HG03439 (cell line): Measurements from ENCODE around the gene FNDC11.
"Not testable (repeated sequence)": the region's sequence is repeated elsewhere in the genome, so short reads cannot be mapped to it uniquely, and the experiment has no call there.

Experiments
- ATAC-seq: cut with Tn5 transposase; IDR thresholded peaks from one replicate; pipeline ENCODE4 v1.9.1; 2021; ENCODE audit warnings: mild to moderate bottlenecking, moderate library complexity; ENCODE audit not compliant: unreplicated experiment

The FNDC11 gene, protein sequence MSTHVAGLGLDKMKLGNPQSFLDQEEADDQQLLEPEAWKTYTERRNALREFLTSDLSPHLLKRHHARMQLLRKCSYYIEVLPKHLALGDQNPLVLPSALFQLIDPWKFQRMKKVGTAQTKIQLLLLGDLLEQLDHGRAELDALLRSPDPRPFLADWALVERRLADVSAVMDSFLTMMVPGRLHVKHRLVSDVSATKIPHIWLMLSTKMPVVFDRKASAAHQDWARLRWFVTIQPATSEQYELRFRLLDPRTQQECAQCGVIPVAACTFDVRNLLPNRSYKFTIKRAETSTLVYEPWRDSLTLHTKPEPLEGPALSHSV

DNA sequence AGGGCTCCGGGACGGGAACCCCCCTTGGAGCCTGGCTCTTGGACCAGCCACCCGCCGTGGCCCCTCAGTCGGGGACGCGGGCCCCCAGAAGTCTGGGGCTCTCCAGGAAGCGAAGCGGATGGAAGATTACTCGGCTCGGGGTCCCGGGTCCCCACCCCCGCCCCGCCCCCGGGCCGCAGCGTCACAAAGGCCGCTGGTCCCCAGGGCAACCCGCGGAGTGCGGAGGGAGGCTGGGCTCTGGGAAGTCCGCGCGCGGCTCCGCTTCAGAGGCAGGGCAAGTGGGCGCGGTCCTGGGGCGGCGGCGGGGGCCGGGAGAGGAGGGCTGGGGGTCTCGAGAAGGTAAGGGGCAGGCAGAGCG is at the start of gene FNDC11:
FNDC11 (plus strand) TSS at position 227 of the 358 bp plus-strand sequence. CDS start 1,505 bp downstream, outside the sequence.
- no peak for ATAC-seq

DNA sequence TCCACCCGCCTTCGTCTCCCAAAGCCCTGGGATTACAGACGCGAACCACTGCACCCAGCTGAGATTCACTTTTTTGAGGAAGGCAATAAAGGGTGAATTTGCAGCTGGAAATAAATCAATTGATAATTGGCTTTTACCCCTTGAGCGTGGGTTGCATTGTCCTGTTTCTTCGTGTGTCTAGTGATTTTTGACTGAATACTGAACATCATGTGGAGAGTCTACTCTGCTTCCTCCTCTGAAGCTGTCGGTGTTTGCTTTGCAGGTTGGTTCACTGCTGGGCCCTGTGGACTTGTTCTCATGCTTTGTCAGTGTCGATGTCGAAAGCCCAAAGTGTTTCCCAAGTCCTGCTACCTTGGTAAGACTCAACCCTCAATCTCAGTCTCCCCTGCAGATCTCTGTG is 49.3 kb upstream of the FNDC11 start:
- no peak for ATAC-seq

DNA sequence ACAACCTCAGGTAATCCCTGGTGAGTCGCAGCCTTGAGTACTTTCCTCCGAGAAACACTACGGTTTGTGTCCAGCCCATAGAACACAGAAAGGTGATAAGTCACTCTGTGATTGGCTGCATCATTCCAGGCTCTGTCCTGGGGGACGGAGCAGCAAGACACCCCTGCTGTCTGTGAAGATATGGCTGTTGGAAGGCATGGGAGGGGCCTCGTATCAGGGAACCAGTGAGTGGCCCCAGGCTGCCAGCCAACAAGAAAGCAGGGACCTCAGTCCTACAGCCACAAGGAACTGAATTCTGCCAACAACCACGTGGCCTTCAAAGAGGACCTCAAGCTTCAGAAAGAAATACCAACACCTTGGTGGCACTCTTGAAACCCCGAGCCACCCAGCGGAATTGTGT is 48.7 kb upstream of the FNDC11 start:
- ATAC-seq: no peak

DNA sequence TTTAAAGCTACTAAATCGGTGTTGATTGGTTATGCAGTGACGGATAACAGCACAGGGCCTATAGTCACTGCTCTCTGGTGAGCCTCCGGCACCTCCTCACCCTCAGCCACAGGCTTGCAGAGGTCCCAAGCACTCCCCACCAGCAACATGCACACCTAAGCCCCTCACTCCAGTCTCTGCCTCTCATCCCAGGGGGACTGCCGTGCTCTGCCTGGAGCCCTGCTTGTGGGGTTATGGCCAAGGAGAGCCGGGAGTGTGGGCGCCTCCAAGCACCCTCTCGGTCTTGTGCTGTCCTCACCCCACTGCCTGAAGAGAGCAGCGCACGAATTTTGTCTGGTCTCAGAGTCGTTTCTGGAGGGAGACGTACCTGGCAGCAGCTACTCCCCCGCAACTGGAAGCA is 48.2 kb upstream of the FNDC11 start:
- ATAC-seq: no peak

DNA sequence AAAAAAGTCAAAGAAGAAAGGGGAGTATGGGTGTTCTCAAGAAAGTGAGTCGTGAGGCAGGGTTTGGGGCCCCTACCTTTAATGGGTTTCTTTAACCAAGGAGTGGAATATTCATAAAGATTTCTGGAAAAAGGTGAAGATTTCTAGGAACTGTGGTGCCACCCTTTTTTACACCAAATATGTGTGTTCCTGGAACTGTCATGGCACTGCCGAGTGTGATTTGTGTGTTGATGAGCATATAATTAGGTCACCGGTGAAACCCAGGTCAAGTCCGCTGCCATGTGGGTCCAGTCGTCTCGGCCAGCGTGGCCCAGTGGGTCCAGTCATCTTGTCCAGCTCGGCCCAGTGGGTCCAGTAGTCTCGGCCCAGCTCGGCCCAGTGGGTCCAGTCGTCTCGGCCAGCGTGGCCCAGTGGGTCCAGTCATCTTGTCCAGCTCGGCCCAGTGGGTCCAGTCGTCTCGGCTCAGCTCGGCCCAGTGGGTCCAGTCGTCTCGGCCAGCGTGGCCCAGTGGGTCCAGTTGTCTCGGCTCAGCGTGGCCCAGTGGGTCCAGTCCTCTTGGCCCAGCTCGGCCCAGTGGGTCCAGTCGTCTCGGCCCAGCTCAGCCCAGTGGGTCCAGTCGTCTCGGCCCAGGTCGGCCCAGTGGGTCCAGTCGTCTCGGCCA is 46.7 kb upstream of the FNDC11 start:
- ATAC-seq: no peak

DNA sequence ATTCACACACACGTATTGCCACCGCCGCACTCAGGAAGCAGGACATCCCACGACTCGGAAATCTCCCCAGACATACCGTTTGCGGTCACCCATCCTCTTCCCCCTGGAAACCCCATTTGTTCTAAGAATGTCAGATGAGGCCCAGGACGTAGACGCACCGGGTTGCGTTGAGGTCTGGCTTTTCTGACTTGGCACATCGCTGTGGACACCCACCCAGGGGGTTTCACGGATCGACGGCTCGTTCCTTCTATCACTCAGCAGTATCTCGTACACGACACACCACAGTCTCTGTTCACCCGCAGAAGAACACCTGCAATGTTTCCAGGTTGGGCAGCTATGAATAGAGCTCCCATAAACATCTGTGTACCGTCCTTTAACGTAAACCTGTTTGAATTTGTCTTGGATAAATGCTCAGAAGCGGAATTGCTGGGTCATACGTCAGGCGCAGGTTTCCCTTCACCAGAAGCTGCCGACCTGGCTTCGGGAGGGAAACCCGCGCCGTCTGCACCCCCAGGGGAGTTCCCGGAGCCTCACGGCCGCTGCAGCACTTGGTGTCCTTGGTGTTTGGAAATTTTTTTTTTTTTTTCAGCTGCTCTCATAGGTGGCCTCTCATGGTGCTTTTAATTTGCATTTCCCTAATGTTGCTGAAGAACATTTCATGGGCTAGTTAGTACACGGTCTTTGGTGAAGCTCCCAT is 45.7 kb upstream of the FNDC11 start:
- no peak for ATAC-seq

DNA sequence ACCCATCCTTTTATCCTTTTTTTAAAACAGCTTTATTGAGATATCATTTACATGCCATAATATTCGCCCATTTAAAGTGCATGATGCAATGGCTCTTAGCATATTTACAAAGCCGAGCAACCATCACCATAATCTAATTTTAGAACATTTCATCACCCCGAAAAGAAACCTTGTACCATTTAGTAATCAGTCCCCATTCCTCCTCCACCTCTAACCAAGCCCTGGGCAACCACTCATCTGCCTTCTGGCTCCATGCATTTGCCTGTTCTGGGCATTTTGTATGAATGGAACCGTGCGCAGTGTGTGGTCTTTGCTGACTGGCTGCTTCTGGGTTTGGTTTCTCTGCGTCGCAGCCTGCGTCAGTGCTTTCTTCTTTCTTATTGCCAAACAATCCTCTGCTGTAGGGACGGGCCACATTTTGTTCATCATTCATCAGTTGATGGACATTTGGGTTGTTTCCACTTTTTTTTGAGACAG is 44.8 kb upstream of the FNDC11 start:
- ATAC-seq: no peak

DNA sequence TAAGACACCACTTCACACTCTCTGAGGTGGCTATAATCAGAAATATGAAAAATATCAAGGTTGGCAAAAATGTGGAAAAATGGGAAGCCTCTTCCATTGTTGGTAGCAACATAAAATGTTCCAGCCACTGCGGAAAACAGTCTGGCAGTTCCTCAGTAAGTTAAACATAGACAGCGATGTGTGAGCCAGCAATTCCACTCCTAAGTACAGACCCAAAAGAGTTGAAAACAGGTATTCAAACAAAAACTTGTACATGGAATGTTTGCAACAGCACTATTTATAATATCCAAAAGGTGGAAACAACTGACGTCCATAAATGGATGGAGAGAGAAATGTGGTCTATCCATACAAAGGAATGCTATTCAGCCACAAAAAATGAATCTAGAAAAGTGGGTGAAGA is 40.8 kb upstream of the FNDC11 start:
- ATAC-seq: no peak

DNA sequence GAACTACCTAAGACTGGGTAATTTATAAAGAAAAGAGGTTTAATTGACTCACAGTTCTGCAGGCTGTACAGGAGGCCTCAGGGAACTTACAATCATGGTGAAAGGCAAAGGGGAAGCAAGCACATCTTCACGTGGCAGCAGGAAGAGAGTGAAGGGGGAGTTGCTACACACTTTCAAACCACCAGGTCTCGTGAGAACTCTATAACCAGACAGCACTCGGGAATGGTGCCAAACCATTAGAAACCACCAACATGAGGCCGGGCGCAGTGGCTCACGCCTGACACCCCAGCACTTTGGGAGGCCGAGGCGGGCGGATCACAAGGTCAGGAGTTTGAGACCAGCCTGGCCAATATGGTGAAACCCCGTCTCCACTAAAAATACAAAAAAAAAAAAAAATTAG is 39.4 kb upstream of the FNDC11 start:
- not testable (repeated sequence) for ATAC-seq

DNA sequence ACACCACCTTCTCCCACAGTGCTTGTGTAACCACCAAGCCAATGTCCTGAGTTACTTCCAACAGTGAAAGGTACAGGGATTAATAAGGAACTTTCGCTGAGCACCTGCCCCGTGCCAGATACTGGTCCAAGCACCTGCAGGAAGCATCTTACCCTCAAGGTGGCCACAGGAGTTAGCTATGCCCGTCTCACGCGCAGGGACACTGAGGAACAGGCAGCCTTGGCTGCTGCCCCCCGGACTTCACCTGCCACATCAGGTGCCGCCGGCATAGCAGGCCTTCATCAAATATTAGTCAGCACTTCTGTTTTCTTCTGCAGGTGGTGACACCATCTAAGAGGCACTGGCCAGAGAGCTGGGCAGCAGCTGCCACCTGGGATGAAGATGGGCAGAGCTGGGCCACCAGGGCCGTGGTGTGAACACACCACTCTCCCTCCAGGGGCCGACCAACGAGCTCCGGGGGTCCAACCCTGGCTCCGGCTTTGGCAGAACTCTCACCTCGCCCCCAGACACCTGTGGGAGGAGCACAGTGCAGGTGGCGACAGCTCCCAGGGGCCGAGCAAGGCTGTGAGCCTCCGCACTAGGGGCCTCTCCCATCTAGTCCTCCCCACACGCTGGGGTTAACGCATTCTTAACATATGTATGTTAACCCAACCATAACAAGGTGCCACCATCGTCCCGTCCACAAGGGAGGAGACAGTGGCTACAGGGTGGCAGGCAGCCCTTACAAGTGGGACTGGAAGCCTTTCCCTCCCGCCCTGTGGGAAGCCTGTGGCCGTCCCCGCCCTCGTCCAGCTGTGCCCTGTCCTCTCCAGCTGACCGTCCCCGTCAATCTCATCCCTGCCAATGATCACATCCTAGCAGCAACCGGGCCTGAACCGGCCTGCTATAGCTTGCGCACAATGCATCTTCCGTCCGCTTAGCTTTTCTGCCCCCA is 36.3 kb upstream of the FNDC11 start:
- ATAC-seq: no peak

DNA sequence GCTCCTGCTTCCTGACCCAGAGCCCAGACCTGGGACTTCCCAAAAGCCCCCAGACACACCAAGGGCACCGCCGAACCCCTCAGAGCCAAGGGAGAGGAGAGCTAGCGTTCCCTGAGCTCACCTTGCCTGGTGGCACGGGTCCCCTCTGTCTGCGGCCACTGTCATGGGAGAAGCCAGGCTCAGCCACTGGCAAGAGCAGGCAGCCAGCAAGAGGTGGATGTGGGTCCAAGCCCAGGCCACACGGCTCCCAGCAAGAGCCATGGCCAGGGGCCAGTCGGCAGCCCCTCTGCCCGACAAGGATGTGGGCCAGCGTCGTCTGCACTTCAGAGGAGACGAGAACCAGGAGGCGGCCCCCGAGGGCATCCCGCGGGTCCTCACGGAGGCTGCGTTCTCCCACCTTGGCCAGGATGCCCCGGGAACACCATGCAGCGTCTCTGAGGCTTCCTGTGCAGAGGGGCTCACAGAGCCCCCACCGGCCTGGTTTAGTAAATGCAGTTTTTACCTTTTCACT is 35.6 kb upstream of the FNDC11 start:
- no peak for ATAC-seq

DNA sequence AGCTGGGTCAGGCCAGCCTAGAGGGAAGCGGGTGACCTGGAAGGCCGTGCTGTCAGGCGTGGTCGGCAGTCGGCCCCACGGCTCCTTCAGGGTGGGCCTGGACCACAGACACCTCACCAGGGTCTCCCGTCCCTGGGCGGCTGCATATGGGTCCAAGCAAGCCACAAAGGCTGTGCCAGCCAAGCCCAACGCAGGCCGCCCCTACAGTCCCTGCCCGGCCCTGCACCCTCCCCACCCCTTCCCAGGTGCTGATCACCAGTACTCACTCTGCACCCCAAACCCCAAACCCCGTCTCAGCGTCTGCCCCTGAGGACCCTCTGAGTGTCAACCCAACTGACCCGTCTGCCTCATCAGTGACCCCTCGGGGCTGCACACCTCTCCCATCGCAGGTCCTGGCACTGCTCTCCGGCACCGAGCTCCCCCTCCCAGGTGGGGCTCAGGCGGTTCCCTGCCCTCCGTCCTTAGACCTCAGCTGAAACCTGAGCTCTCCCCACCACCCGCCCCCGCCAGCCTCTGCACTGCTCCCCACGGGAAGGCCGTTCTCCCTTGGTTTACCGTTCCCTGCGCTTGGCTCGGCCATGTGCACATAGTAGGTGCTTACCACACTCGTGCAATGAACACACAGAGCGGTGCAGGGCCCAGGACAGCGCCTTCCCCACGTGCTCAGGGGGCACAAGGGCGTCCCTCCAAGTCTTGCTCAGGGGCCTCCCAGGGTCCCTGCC is 34.9 kb upstream of the FNDC11 start:
- ATAC-seq: no peak

DNA sequence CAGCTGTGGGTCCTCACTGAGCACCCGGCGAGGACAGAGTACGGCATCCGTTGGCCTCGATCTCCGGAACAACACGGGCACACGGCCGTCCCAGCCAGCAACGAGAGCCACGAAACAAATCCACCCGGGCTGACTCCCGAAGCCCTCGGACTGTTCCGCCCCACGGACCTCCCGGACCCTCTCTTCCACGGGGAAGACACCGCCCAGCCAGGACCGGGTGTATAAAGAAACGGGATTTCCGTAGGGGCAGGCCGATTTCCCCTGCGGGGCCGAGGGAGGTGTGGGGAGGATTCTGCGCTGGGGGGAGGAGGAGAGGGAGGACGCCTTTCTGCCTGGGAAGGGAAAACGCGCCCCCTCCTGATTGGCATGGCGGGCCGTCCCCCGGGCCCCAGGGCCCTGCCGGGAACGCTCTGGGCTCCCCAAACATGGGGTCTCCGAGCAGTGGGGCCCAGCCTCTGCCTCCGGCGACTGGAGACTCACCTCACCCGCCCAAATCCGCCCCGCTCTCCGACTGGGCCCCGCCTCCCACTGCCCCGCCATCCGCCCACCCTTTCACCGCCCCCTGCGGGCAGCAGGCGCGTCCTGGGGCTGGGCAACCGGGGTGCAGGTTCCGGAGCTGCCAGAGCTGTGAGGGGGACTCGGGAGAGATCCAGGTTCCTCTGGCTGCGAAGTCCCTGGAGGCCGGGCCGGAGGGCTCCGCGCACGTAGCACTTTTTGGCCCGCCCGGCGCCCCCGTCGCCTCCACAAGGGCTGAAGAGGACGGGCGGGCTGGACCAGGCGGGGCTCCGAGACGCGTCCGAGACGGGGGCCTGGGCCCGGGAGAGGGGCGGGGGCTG is 34.1 kb upstream of the FNDC11 start:
- peak; percentile 46 for ATAC-seq

DNA sequence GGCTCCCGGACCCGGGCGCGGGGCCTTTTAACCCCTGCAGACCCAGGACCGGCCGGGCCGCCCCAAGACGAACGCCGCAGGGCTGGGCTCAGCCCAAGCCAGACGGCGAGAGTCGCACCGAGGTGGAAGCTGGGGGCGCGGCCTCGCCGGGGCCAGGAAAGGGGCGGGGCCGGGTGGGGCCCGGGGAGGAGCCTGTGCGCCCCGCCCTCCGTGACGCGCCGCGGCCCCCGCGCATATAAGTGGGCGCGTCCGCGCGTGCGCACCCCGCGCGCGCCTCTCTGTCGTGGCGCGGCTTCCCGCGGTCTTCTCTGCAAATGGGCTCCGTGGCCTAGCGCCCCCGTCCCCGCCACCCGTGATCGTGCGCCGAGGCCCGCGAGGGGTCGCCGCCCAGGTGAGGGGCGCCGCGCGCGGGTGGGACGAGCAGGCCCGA is 33.4 kb upstream of the FNDC11 start, which contains the start of gene PPDPF:
PPDPF (plus strand) TSS at position 262 of the 430 bp plus-strand sequence. CDS start 544 bp downstream, outside the sequence.
- ATAC-seq: peak; percentile 63

DNA sequence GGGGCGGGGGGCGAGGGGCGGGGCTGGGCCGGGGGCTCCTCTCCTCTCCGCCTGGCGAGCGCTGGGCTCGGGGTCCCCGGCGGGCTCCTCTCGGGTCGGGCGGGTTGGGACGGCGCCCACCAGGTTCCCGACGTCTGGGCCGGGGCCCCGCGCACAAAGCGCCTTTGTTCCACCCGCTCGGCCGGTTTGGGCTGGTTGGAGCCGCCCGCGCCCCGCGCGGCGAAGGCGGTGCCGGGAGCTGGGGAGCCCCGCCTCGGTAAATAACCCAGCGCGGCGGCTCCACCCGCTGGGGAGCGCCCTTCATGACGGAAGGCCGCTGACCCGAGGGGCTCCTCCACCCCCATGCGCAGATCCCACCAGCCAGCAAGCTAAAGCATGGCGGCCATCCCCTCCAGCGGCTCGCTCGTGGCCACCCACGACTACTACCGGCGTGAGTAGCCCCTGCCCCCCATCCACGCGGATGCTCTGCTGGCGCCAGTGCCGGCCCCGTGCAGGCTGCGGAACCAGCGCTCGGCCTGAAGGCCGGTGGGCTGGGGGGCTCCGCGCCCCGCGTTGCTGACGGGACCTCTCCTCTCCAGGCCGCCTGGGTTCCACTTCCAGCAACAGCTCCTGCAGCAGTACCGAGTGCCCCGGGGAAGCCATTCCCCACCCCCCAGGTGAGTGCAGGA is 32.9 kb upstream of the FNDC11 start:
- peak; percentile 44 for ATAC-seq

DNA sequence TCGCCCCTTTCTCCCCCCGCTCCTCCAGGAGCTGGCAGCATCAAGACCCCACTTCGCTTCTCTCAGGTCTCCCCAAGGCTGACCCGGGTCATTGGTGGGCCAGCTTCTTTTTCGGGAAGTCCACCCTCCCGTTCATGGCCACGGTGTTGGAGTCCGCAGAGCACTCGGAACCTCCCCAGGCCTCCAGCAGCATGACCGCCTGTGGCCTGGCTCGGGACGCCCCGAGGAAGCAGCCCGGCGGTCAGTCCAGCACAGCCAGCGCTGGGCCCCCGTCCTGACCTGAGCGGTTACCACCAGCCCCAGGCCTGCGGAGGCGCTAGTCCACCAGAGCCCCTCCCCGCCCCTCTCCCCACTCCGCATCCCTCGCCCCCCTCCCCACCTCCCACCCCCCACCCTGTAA is 32.4 kb upstream of the FNDC11 start:
- ATAC-seq: no peak

DNA sequence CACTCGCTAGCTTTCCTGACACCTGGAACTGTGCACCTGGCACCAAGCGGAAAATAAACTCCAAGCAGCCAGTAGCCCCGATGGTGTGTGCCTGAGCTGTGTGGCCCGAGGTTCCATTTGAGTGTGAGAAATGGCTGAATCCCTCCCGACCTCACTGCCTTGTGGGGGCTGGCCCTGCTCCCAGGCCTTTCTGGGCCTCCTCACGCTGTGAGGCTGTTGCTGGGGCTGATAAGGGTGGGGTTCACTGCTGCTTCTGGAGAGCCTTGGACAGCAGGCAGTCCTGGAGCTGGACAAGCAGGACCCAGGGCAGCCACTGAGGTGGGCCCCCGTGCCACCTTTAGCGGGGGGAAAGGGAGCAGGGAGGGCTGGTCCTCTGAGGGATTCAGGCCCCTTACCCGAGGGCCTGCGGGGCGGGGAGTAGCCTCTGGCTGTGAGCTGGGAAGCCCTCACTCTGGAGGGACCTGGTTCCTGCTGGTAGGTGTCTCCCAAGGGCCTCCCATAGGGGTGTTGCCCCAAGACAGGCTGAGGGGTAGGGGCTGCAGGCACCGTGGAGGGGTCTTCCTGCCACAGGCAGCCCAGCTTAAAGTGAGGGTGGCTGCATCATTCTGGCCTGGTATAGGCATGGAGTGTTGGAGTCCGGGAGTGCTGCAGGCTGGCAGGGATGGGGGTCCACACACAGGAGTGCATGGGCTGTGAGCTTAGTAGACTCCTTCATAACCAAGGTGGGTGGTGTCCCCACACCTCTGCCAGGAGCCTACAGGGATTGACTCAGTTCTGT is 31.7 kb upstream of the FNDC11 start:
- ATAC-seq: no peak
